Measurements from ENCODE around the gene TTC31.

Gene TTC31

DNA sequence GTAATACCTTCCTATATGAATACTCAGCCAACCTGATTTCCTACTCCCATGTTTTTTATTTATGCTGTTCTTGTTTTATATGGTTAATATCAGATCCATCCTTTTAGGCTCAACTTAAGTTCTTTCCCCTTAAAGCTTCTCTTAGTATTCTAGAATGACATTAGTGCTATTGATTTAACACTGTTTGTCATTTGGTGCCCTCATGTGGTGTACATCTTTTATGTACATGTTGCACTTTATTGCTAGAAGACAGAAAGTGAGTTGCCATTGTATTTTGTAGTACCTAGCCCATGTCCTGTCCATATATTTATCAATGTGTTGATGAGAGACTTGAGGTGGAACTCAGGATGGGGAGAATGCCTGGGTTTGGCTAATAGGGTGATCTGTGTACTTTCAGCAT, 49.3 kb downstream of the TTC31 start:
- peak overlapping the region; percentile 73 for H3K27ac Mint-ChIP-seq (ENCODE audit: low read depth)
- H3K4me1 Mint-ChIP-seq: peaks cover 38% of the 10 kb centered on the region
- DNase-seq (ENCODE audit: low spot score in 2 of 2): no peak
- no peaks in the 10 kb centered on the region for H3K9me3 Mint-ChIP-seq
- no peak for ATAC-seq (replicated peaks; ENCODE audit: extremely low read depth, poor library complexity, severe bottlenecking)
- peak overlapping the region; percentile 29 for H3K4me3 Mint-ChIP-seq
- peaks cover 4% of the 10 kb centered on the region for H3K27me3 Mint-ChIP-seq
- H3K36me3 Mint-ChIP-seq (ENCODE audit: insufficient read depth): peaks cover 22% of the 10 kb centered on the region

DNA sequence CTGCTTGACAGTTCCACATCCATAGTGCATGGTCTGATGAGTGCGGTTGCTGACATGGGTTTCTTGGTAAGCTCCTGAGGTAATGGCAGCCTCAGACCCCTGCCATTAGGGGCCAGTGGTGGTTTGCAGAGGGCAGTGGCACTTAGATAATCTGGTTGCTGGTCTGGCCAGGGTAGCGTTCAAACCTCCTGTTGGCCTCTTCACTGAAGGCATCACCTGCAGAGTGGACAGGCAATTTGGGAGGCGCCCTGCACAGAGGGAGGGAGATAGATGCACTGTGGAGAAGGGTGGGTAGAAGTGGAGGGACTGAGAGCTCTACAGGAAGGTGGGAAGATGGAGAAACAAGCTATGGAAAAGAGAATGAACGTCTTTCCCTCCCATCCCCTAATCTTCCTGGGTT, 50.6 kb downstream of the TTC31 start:
- peaks cover 16% of the 10 kb centered on the region for H3K36me3 Mint-ChIP-seq (ENCODE audit: insufficient read depth)

DNA sequence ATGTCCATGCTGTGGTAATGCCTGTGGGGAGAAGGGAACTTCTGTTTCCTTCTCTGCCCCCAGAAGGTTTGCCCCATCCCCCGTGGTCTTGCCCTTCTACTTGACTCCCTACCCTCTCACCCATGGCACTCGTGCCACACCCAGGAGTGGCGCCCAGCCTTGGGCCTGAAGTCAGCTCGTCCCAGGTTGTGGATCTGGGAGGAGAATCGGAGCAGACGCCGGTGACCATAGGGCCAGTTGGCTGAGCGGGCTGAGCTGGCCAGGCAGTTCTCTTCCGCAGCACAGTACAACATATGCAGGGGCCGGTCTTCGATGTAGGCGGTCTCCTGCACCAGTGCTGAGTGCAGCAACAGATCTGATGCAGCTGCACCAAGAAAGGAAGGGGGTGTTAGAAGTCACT, 51.5 kb downstream of the TTC31 start:
- H3K27ac Mint-ChIP-seq (ENCODE audit: low read depth): no peak overlapping the region
- H3K9me3 Mint-ChIP-seq: no peaks in the 10 kb centered on the region
- H3K4me1 Mint-ChIP-seq: peaks cover 24% of the 10 kb centered on the region

More for the DNA sequence above, 50.6 kb downstream of the TTC31 start:
- no peaks in the 10 kb centered on the region for H3K9me3 Mint-ChIP-seq
- H3K27me3 Mint-ChIP-seq: peaks cover 16% of the 10 kb centered on the region
- H3K4me3 Mint-ChIP-seq: no peak overlapping the region
- H3K4me1 Mint-ChIP-seq: peaks cover 31% of the 10 kb centered on the region
- H3K27ac Mint-ChIP-seq (ENCODE audit: low read depth): no peak overlapping the region
- DNase-seq (ENCODE audit: low spot score in 2 of 2): no peak
- ATAC-seq (replicated peaks; ENCODE audit: extremely low read depth, poor library complexity, severe bottlenecking): no peak

DNA sequence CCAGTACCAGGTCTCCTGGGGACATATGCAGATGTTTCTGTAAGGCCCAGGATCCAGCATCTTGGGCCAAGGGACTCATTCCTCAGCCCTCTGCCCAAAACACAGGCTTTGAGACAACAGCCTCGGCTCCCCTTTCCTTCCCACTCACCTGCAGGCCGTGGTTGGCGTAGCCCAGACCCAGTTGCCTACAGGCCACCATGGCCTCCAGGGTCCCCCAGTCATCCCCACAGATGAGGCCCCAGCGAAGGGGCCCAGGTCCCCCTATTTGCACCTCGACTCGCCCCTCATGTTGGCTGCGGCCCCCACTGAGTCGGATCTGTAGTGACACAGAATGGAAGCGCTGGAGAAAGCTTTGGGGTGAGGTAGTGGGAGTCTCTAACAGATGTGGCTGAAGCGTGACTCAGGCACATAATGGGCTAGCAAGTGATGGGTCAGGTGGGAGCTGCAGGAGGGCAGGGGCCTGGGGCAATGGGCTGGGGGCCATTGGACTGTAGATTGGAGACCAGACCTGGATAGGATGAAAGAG, 52.6 kb downstream of the TTC31 start:
- Mint-ChIP-seq H3K36me3 (ENCODE audit: insufficient read depth) (peaks cover 3% of the 10 kb centered on the region), H3K27ac (ENCODE audit: low read depth) (no peak overlapping the region), H3K4me1 (peaks cover 22% of the 10 kb centered on the region), H3K27me3 (peaks cover 32% of the 10 kb centered on the region), H3K9me3 (no peaks in the 10 kb centered on the region), H3K4me3 (no peak overlapping the region)
- no peak for DNase-seq (ENCODE audit: low spot score in 2 of 2)
- ATAC-seq (replicated peaks; ENCODE audit: extremely low read depth, poor library complexity, severe bottlenecking): no peak

More for the DNA sequence above, 51.5 kb downstream of the TTC31 start:
- no peak for ATAC-seq (replicated peaks; ENCODE audit: extremely low read depth, poor library complexity, severe bottlenecking)
- Mint-ChIP-seq H3K4me3 (no peak overlapping the region), H3K36me3 (ENCODE audit: insufficient read depth) (peaks cover 9% of the 10 kb centered on the region), H3K27me3 (peaks cover 26% of the 10 kb centered on the region)
- DNase-seq (ENCODE audit: low spot score in 2 of 2): no peak

DNA sequence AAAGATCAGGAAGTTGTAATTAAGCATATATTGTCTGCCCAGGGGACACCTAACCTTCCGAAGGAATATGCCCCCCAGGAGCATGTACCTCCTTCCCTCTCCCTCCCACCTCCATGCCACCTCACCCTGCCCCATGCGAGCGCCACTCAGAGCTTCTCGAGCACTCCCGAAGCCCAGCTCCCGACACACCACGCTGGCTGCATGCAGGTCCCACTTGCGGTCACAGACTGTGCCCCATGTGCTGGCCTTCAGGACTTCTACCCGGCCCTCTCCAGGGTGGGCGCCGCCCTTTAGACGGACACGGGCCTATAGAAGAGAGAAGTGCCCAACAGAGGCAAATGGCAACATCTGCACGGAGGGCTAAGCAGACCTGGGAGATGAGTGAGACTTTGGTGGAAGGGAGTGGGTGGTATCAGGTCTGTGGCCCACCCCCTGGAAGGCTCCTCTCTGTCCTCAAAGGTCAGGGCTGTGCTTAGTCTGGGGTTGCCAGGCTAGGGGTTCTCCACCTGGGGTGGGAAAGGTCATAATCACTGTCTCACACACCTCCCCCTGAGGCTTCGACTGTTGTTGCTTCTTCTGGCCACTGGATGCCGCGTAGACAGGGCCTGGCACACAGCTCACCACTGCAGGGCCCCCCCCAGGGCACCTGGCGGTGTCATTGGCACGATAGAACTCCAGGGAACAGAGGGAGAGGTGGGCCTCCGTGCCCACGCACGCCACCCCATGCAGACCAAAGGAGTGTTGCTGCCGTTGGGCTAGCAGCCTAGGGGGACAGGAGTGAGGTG, 53.5 kb downstream of the TTC31 start:
- peaks cover 3% of the 10 kb centered on the region for H3K36me3 Mint-ChIP-seq (ENCODE audit: insufficient read depth)
- peaks cover 32% of the 10 kb centered on the region for H3K27me3 Mint-ChIP-seq
- H3K4me3 Mint-ChIP-seq: no peak overlapping the region
- DNase-seq (ENCODE audit: low spot score in 2 of 2): no peak
- H3K27ac Mint-ChIP-seq (ENCODE audit: low read depth): no peak overlapping the region
- H3K9me3 Mint-ChIP-seq: no peaks in the 10 kb centered on the region
- H3K4me1 Mint-ChIP-seq: peaks cover 13% of the 10 kb centered on the region
- no peak for ATAC-seq (replicated peaks; ENCODE audit: extremely low read depth, poor library complexity, severe bottlenecking)

DNA sequence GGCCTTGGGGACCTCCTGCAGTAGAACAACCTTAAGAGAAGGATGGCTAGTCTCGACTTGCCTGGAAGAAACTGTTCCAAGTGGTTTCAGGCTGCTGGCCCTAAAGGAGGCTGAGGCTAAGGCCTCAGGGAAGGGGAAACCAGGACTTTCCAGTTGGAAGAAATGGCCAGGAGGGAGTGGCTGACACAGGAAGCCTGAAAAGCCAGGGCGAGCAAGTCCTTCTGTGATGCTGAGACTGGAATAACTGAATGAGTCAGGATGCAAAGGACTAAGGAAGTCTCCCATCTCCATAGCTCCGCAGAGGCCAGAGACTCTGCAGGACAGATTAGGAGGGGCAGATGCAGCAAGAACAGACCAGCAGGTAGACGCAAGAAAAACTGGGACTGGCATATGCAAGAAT, 54.3 kb downstream of the TTC31 start:
- Mint-ChIP-seq H3K36me3 (ENCODE audit: insufficient read depth) (peaks cover 3% of the 10 kb centered on the region), H3K9me3 (no peaks in the 10 kb centered on the region), H3K4me3 (no peak overlapping the region), H3K27me3 (peaks cover 35% of the 10 kb centered on the region), H3K27ac (ENCODE audit: low read depth) (no peak overlapping the region), H3K4me1 (peaks cover 5% of the 10 kb centered on the region)
- ATAC-seq (replicated peaks; ENCODE audit: extremely low read depth, poor library complexity, severe bottlenecking): no peak
- DNase-seq (ENCODE audit: low spot score in 2 of 2): no peak

DNA sequence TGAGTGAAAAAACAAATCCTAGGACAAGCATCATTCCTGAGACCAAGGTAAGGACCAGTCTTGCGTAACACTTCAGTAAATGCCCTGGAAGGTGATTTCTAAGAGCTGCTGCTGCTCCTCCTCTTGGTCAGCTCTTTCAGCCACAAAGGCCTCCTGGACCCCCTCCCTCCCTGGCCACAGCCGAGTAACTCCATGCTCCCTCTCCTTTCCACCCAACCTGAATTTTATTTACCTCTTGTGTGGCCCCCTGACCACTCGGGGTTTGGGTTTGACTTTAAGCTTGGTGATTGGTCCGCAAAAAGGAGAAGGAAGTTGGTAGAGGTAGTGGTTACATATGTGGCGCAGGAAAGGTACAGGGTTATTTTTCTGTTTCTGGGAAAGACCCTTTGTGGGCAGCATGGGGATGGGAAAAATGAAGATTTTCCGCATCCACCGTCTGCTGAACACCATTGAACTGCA, 56.0 kb downstream of the TTC31 start:
- H3K4me1 Mint-ChIP-seq: no peaks in the 10 kb centered on the region
- no peak for DNase-seq (ENCODE audit: low spot score in 2 of 2)
- no peak overlapping the region for H3K27ac Mint-ChIP-seq (ENCODE audit: low read depth)
- no peaks in the 10 kb centered on the region for H3K9me3 Mint-ChIP-seq
- no peak for ATAC-seq (replicated peaks; ENCODE audit: extremely low read depth, poor library complexity, severe bottlenecking)
- H3K27me3 Mint-ChIP-seq: peaks cover 49% of the 10 kb centered on the region
- H3K36me3 Mint-ChIP-seq (ENCODE audit: insufficient read depth): peaks cover 1% of the 10 kb centered on the region
- H3K4me3 Mint-ChIP-seq: no peak overlapping the region

DNA sequence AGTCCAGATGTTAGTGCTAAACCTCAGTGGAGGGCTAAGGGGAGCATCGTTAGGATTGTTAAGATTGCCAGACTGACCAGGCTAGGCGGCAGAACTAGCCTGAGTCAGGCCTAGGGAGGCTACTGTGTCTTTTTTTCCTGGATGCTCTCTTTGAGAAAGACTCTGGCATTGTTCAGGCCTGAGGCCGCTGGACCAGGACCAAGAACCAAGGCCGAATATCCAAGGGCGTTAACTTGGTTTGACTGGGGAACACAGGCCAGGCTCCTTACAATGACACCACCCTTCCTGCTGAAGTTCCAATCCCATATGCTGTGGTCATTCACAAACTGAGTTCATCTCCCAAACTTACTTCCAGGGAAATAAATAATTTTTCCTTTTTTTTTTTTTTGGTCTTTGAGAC, 57.4 kb downstream of the TTC31 start:
- Mint-ChIP-seq H3K36me3 (ENCODE audit: insufficient read depth) (peaks cover 1% of the 10 kb centered on the region), H3K4me1 (no peaks in the 10 kb centered on the region), H3K9me3 (no peaks in the 10 kb centered on the region), H3K27me3 (peaks cover 49% of the 10 kb centered on the region), H3K4me3 (no peak overlapping the region), H3K27ac (ENCODE audit: low read depth) (no peak overlapping the region)
- ATAC-seq (replicated peaks; ENCODE audit: extremely low read depth, poor library complexity, severe bottlenecking) (no peak), DNase-seq (ENCODE audit: low spot score in 2 of 2) (no peak)

DNA sequence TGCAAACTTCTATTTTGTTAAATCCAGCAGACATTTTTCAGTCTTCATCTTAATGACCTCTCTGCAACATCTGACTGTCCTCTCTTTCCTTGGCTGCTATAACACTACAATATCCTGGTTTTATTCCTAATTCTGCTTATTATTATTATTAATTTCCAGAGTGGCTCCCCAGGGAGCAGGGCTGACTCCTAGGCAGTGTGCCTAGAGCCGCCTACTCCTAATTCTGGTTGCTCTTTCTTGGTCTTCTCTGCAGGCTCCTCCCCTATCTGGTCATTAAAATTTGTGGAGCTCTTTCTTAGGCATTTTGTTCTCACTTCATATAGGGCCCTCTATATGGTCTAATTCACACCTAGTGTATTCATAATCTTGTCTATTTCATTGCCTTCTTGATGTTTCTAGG, 60.1 kb downstream of the TTC31 start:
- Mint-ChIP-seq H3K27ac (ENCODE audit: low read depth) (no peak overlapping the region), H3K27me3 (peaks cover 50% of the 10 kb centered on the region), H3K4me3 (no peak overlapping the region), H3K9me3 (no peaks in the 10 kb centered on the region), H3K4me1 (no peaks in the 10 kb centered on the region), H3K36me3 (ENCODE audit: insufficient read depth) (no peaks in the 10 kb centered on the region)
- ATAC-seq (replicated peaks; ENCODE audit: extremely low read depth, poor library complexity, severe bottlenecking) (no peak), DNase-seq (ENCODE audit: low spot score in 2 of 2) (no peak)

All from central memory CD8-positive, alpha-beta T cell (primary cell).